HepG2 (cell line): Measurements from ENCODE around the gene CDK8. TPM values are rescaled to one million over a fixed set of nuclear protein-coding genes. Genes with fewer than 3 reads are reported as not detected.

Source experiments
- ARHGAP35 ChIP-seq: sonication (generic); formaldehyde crosslinking; IDR thresholded peaks from 2 replicates; pipeline ENCODE4 v1.9.0; 2022; ENCODE audit warnings: mild to moderate bottlenecking, inconsistent platforms, moderate library complexity, missing genetic modification reagents, borderline replicate concordance
- ATF1 ChIP-seq: IDR thresholded peaks from 2 replicates; pipeline ENCODE4 v1.6.1; 2016; ENCODE audit warnings: mild to moderate bottlenecking, control low read depth
- BRF2 ChIP-seq: sonication (generic); formaldehyde crosslinking; IDR thresholded peaks from 2 replicates; pipeline ENCODE4 v1.8.1; 2022; ENCODE audit warnings: mild to moderate bottlenecking, missing genetic modification reagents
- CREB3 ChIP-seq: sonication (generic); formaldehyde crosslinking; IDR thresholded peaks from 2 replicates; pipeline ENCODE4 v1.5.0; 2020; ENCODE audit warnings: missing genetic modification reagents
- ETV5 ChIP-seq: IDR thresholded peaks from 2 replicates; pipeline ENCODE4 v1.6.1; 2018; ENCODE audit warnings: missing biosample characterization, missing genetic modification reagents, inconsistent platforms, borderline replicate concordance
- EZH2 ChIP-seq: conservative IDR thresholded peaks from 2 replicates; pipeline ENCODE4 v1.6.1; 2012; ENCODE audit warnings: mild to moderate bottlenecking, low read depth, low read length, moderate library complexity
- HHEX ChIP-seq: IDR thresholded peaks from 2 replicates; pipeline ENCODE4 v1.6.1; 2016; ENCODE audit warnings: control low read depth
- HOXA7 ChIP-seq: sonication (generic); formaldehyde crosslinking; IDR thresholded peaks from 2 replicates; pipeline ENCODE4 v1.8.1; 2022; ENCODE audit warnings: mild to moderate bottlenecking, missing genetic modification reagents, moderate library complexity
- KLF11 ChIP-seq: IDR thresholded peaks from 2 replicates; pipeline ENCODE4 v1.6.1; 2016; ENCODE audit warnings: missing compliant biosample characterization
- KLF9 ChIP-seq: IDR thresholded peaks from 2 replicates; pipeline ENCODE4 v1.6.1; 2016; ENCODE audit warnings: low read depth
- MED1 ChIP-seq: sonication (generic); formaldehyde crosslinking; IDR thresholded peaks from 2 replicates; pipeline ENCODE4 v1.4.0; 2020; ENCODE audit warnings: missing genetic modification reagents
- MXD3 ChIP-seq: IDR thresholded peaks from 2 replicates; pipeline ENCODE4 v1.6.1; 2016; ENCODE audit warnings: mild to moderate bottlenecking, missing biosample characterization, missing genetic modification reagents
- PATZ1 ChIP-seq: sonication (generic); formaldehyde crosslinking; IDR thresholded peaks from 2 replicates; pipeline ENCODE4 v1.4.0; 2020; ENCODE audit warnings: missing genetic modification reagents
- POGK ChIP-seq: sonication (generic); formaldehyde crosslinking; conservative IDR thresholded peaks from 2 replicates; pipeline ENCODE4 v1.8.0; 2022; ENCODE audit warnings: mild to moderate bottlenecking, moderate library complexity, missing genetic modification reagents
- PRMT3 ChIP-seq: sonication (generic); formaldehyde crosslinking; IDR thresholded peaks from 2 replicates; pipeline ENCODE4 v1.8.1; 2022; ENCODE audit warnings: low read depth, mild to moderate bottlenecking, moderate library complexity, missing genetic modification reagents, borderline replicate concordance
- RFX1 ChIP-seq: fragments of 450-650 bp; IDR thresholded peaks from 2 replicates; pipeline ENCODE4 v1.6.1; 2017
- RFXANK ChIP-seq: IDR thresholded peaks from 2 replicates; pipeline ENCODE4 v1.6.1; 2016
- SALL1 ChIP-seq: sonication (generic); formaldehyde crosslinking; IDR thresholded peaks from 2 replicates; pipeline ENCODE4 v1.8.0; 2022; ENCODE audit warnings: mild to moderate bottlenecking, missing genetic modification reagents
- SETDB1 ChIP-seq: sonication (generic); formaldehyde crosslinking; IDR thresholded peaks from 2 replicates; pipeline ENCODE4 v1.5.1; 2020; ENCODE audit warnings: missing genetic modification reagents, mild to moderate bottlenecking, borderline replicate concordance
- TMF1 ChIP-seq: sonication (generic); formaldehyde crosslinking; IDR thresholded peaks from 2 replicates; pipeline ENCODE4 v1.8.1; 2022; ENCODE audit warnings: low read depth, missing genetic modification reagents
- ZNF160 ChIP-seq: sonication (generic); formaldehyde crosslinking; IDR thresholded peaks from 2 replicates; pipeline ENCODE4 v1.8.0; 2022; ENCODE audit warnings: mild to moderate bottlenecking, inconsistent platforms, missing genetic modification reagents
- ZNF329 ChIP-seq: sonication (generic); formaldehyde crosslinking; IDR thresholded peaks from 2 replicates; pipeline ENCODE4 v1.9.0; 2021; ENCODE audit warnings: low read depth, mild to moderate bottlenecking, missing genetic modification reagents
- ZNF354B ChIP-seq: sonication (generic); formaldehyde crosslinking; IDR thresholded peaks from 2 replicates; pipeline ENCODE4 v1.8.0; 2022; ENCODE audit warnings: mild to moderate bottlenecking, missing genetic modification reagents
- ZNF530 ChIP-seq: sonication (generic); formaldehyde crosslinking; IDR thresholded peaks from 2 replicates; pipeline ENCODE4 v1.5.0; 2020; ENCODE audit warnings: low read depth, mild to moderate bottlenecking, missing genetic modification reagents
- ZNF556 ChIP-seq: sonication (generic); formaldehyde crosslinking; IDR thresholded peaks from 2 replicates; pipeline ENCODE4 v1.4.0; 2020; ENCODE audit warnings: mild to moderate bottlenecking, missing genetic modification reagents, borderline replicate concordance
- ZNF564 ChIP-seq: sonication (generic); formaldehyde crosslinking; IDR thresholded peaks from 2 replicates; pipeline ENCODE4 v1.8.1; 2023; ENCODE audit warnings: mild to moderate bottlenecking, missing genetic modification reagents
- ZNF776 ChIP-seq: sonication (generic); formaldehyde crosslinking; IDR thresholded peaks from 2 replicates; pipeline ENCODE4 v1.4.0; 2020; ENCODE audit warnings: mild to moderate bottlenecking, missing genetic modification reagents
- ZNF850 ChIP-seq: sonication (generic); formaldehyde crosslinking; conservative IDR thresholded peaks from 2 replicates; pipeline ENCODE4 v1.9.0; 2021; ENCODE audit warnings: mild to moderate bottlenecking, missing genetic modification reagents
- polyA plus RNA-seq, 8 experiments: library from polyadenylated mRNA; depleted of rRNA in 3 of 8; stranded (reverse) in 7 of 8; unstranded in 1 of 8; fragments of >200 nt; fragmentation: Illumina TruSeq in 4 of 8; extraction: Trizol in 4 of 8; gene quantifications; 2 replicates each; pipeline versions ENCODE4 v1.2.1 to v1.2.3, GENCODE V29; 2011 to 2016; ENCODE audit warnings: low read depth in 4 of 8, missing spikeins in 1 of 8, mixed read lengths in 1 of 8; ENCODE audit not compliant: insufficient read depth in 1 of 8
- total RNA-seq, 5 experiments: library from RNA; depleted of rRNA; stranded (reverse); fragments of >200 nt; fragmentation: Illumina TruSeq; extraction: Trizol; gene quantifications; 2 replicates each; pipeline ENCODE4 v1.2.3, GENCODE V29; 2016; ENCODE audit warnings: low read depth in 1 of 5

CDK8 gene
- total and polyA plus RNA-seq, 2 of the 13 experiments (the other 11 are each of a cell fraction or from before 2014, with no cell fraction given), result 15.8 to 16.4 TPM

- TF ChIP-seq ARHGAP35 (CRISPR knock-in tag) (no peak), BRF2 (CRISPR knock-in tag) (no peak), RFXANK (CRISPR knock-in tag) (no peak), KLF11 (CRISPR knock-in tag) (no peak), ZNF564 (CRISPR knock-in tag) (no peak), RFX1 (no peak), EZH2 (no peak), ETV5 (CRISPR knock-in tag) (peak; percentile 53; the same call in 1 of the 2 replicates), PATZ1 (CRISPR knock-in tag) (no peak), ATF1 (CRISPR knock-in tag) (no peak), HOXA7 (CRISPR knock-in tag) (no peak), POGK (no peak), MED1 (CRISPR knock-in tag) (no peak; the same call in 1 of the 2 replicates), SALL1 (CRISPR knock-in tag) (peak; percentile 43), ZNF850 (CRISPR knock-in tag) (no peak), ZNF160 (CRISPR knock-in tag) (no peak), PRMT3 (no peak), HHEX (CRISPR knock-in tag) (no peak), SETDB1 (CRISPR knock-in tag) (no peak), KLF9 (CRISPR knock-in tag) (no peak), ZNF556 (CRISPR knock-in tag) (no peak), ZNF354B (CRISPR knock-in tag) (no peak), MXD3 (CRISPR knock-in tag) (no peak), TMF1 (CRISPR knock-in tag) (no peak), ZNF776 (no peak), CREB3 (CRISPR knock-in tag) (no peak), ZNF530 (CRISPR knock-in tag) (no peak), ZNF329 (CRISPR knock-in tag) (no peak)
Observed at GRCh38 chr13:26246154-26246553, 7.8 kb upstream of the CDK8 start (continued).
